ENCODE results near the gene EVX2.

The EVX2 gene

GRCh38 chr2:176109192-176109901 lies 25.6 kb upstream of the EVX2 start:
- in situ Hi-C loops (cut with HindIII; ENCODE audit: low sequenced_read_pairs), result loop anchor here (25.0 kb wide), 1 partner anchor 1028 kb away; no protein-coding TSS in a partner anchor
- no peak for DNase-seq (ENCODE audit: low read depth)
- TF ChIP-seq CTCF (IDR thresholded peaks at IDR 0.05; ENCODE audit: low read depth, low read length, missing control alignments), result no peak
- no peak overlapping the region for H3K4me3 ChIP-seq (ENCODE audit: low read depth, low read length)

- H3K4me3 ChIP-seq (ENCODE audit: low read depth, low read length), result no peak overlapping the region
- in situ Hi-C loops (cut with HindIII; ENCODE audit: low sequenced_read_pairs), result loop anchor here (25.0 kb wide), 1 partner anchor 1030 kb away; no protein-coding TSS in a partner anchor
- no peak for DNase-seq (ENCODE audit: low read depth)
- TF ChIP-seq CTCF (IDR thresholded peaks at IDR 0.05; ENCODE audit: low read depth, low read length, missing control alignments), result no peak
Measured at GRCh38 chr2:176107731-176108181, 24.0 kb upstream of the EVX2 start.

- no peak for TF ChIP-seq CTCF (IDR thresholded peaks at IDR 0.05; ENCODE audit: low read depth, low read length, missing control alignments)
- in situ Hi-C loops (cut with HindIII; ENCODE audit: low sequenced_read_pairs), result loop anchor here (25.0 kb wide), 1 partner anchor 1030 kb away; no protein-coding TSS in a partner anchor
- no peak within 1 kb of the TSS for H3K4me3 ChIP-seq (ENCODE audit: low read depth, low read length)
- no peak for DNase-seq (ENCODE audit: low read depth)
Measured at GRCh38 chr2:176106581-176107539, 23.1 kb upstream of the EVX2 start, which contains the start of gene HOXD11. Gene HOXD11 (plus strand): TSS chr2:176107280. CDS start chr2:176107356, 76 bp downstream.

GRCh38 chr2:176105730-176106580 lies 22.2 kb upstream of the EVX2 start:
- no peak overlapping the region for H3K4me3 ChIP-seq (ENCODE audit: low read depth, low read length)
- in situ Hi-C loops (cut with HindIII; ENCODE audit: low sequenced_read_pairs), result loop anchor here (25.0 kb wide), 1 partner anchor 1031 kb away; no protein-coding TSS in a partner anchor
- DNase-seq (ENCODE audit: low read depth), result no peak
- TF ChIP-seq CTCF (IDR thresholded peaks at IDR 0.05; ENCODE audit: low read depth, low read length, missing control alignments), result no peak

GRCh38 chr2:176105078-176105729 lies 21.4 kb upstream of the EVX2 start:
- no peak for TF ChIP-seq CTCF (IDR thresholded peaks at IDR 0.05; ENCODE audit: low read depth, low read length, missing control alignments)
- in situ Hi-C loops (cut with HindIII; ENCODE audit: low sequenced_read_pairs), result loop anchor here (25.0 kb wide), 1 partner anchor 1032 kb away; no protein-coding TSS in a partner anchor
- no peak for DNase-seq (ENCODE audit: low read depth)
- no peak overlapping the region for H3K4me3 ChIP-seq (ENCODE audit: low read depth, low read length)
